C4-2B (cell line): ENCODE results near the gene OTX2.

Experiments
- CTCF ChIP-seq: fragments of 450-650 bp; conservative IDR thresholded peaks from 2 replicates; pipeline ENCODE4 v1.5.1; 2017; ENCODE audit warnings: mild to moderate bottlenecking
- ZFX ChIP-seq: fragments of 450-650 bp; IDR thresholded peaks from 2 replicates; pipeline ENCODE4 v1.6.1; 2017

GRCh38 chr14:56752428-56752827 is 57.9 kb downstream of the OTX2 start:
- TF ChIP-seq CTCF (no peak), ZFX (no peak)
